Measurements from ENCODE around the gene ATP2A2.

Gene ATP2A2

DNA sequence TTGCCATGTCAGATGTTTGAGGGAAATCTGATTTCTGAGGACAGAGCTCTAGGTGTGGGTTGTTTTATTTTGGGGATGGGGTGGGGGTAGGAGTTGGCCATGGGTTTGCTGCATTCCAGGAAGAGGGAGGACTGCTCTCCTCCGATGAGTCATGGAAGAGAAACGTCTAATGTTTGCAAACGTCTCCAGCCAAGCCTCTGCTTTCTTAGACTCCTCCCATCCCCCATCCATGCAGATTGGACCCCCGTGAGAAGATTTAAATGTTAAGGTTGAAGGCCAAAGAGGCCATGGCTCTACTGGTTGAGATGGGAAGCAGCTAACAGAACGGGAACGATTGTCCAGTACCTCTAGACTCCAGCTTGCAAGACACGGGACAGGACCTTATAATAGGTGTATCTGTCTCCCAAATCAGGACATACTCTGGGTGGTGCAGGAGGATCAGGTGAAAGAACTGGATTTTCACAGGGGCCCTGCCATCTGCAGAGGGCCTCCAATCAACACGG, 11.4 kb upstream of the ATP2A2 start:
- TF ChIP-seq, protein P1, sequence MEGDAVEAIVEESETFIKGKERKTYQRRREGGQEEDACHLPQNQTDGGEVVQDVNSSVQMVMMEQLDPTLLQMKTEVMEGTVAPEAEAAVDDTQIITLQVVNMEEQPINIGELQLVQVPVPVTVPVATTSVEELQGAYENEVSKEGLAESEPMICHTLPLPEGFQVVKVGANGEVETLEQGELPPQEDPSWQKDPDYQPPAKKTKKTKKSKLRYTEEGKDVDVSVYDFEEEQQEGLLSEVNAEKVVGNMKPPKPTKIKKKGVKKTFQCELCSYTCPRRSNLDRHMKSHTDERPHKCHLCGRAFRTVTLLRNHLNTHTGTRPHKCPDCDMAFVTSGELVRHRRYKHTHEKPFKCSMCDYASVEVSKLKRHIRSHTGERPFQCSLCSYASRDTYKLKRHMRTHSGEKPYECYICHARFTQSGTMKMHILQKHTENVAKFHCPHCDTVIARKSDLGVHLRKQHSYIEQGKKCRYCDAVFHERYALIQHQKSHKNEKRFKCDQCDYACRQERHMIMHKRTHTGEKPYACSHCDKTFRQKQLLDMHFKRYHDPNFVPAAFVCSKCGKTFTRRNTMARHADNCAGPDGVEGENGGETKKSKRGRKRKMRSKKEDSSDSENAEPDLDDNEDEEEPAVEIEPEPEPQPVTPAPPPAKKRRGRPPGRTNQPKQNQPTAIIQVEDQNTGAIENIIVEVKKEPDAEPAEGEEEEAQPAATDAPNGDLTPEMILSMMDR (IDR thresholded peaks at IDR 0.05; ENCODE audit: insufficient read depth, low read length, missing control alignments): no peak
- CTCF ChIA-PET: interaction anchor here (1.6 kb wide), 1 partner anchor 170 kb away, joined by 10 read pairs; no protein-coding TSS in a partner anchor
- H3K4me3 ChIP-seq (ENCODE audit: low read depth, low read length): no peak overlapping the region
- POLR2A ChIA-PET: interaction anchor here (1.2 to 3.1 kb wide), 2 partner anchors 11 to 58 kb away, joined by 5 to 20 read pairs; partner anchors contain the start of gene ATP2A2
- peak; percentile 36 for DNase-seq (ENCODE audit: low read depth, low spot score)

- TF ChIP-seq, protein P1 (IDR thresholded peaks at IDR 0.05; ENCODE audit: insufficient read depth, low read length, missing control alignments): no peak
- ChIA-PET CTCF (interaction anchor here (0.7 to 2.1 kb wide), 3 partner anchors 10 to 1447 kb away, joined by 3 to 9 read pairs (median 3); partner anchors contain the start of gene ATP2A2), POLR2A (interaction anchor here (0.8 to 3.1 kb wide), 3 partner anchors 10 to 59 kb away, joined by 5 to 20 read pairs (median 5); partner anchors contain the start of gene ATP2A2)
- H3K4me3 ChIP-seq (ENCODE audit: low read depth, low read length): no peak overlapping the region
- no peak for DNase-seq (ENCODE audit: low read depth, low spot score)
These were observed 10.7 kb upstream of the ATP2A2 start for GRCh38 chr12:110270125-110270962.

DNA sequence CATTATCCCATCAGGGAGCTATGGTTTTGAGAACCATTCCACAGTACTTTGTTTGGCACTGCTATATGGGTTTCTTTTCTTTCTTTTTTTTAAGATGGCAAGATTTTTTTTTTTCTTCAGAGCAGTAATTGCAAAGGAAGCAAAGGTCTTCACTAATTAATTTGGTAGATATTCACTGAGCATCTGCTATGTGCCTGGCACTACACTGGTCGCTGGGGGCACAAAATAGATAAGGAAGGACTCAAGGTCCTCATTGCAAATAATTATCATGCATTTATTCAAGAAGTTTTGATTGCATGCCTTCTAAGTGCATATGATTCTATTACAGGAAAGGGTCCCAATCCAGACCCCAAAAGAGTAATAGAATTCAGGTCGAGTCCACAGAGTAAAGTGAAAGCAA, 10.0 kb upstream of the ATP2A2 start:
- ChIA-PET CTCF (interaction anchor here (0.7 to 2.1 kb wide), 3 partner anchors 9 to 1448 kb away, joined by 3 to 9 read pairs (median 3); partner anchors contain the start of gene ATP2A2), POLR2A (interaction anchor here (1.2 to 3.1 kb wide), 2 partner anchors 9 to 59 kb away, joined by 5 to 20 read pairs; partner anchors contain the start of gene ATP2A2)
- DNase-seq (ENCODE audit: low read depth, low spot score): no peak
- TF ChIP-seq, protein P1 (IDR thresholded peaks at IDR 0.05; ENCODE audit: insufficient read depth, low read length, missing control alignments): no peak
- H3K4me3 ChIP-seq (ENCODE audit: low read depth, low read length): no peak overlapping the region

GRCh38 chr12:110277530-110278254, 3.4 kb upstream of the ATP2A2 start:
- ChIA-PET POLR2A (interaction anchor here (0.8 kb wide), 1 partner anchor 154 kb away, joined by 4 read pairs; the partner anchor contains the start of gene IFT81), CTCF (interaction anchor here (0.9 to 1.3 kb wide), 3 partner anchors 53 to 178 kb away, joined by 3 to 7 read pairs (median 5); no protein-coding TSS in a partner anchor)
- TF ChIP-seq, protein P1 (IDR thresholded peaks at IDR 0.05; ENCODE audit: insufficient read depth, low read length, missing control alignments): no peak
- no peak for DNase-seq (ENCODE audit: low read depth, low spot score)
- H3K4me3 ChIP-seq (ENCODE audit: low read depth, low read length): no peak overlapping the region

GRCh38 chr12:110278255-110278536, 2.9 kb upstream of the ATP2A2 start:
- TF ChIP-seq, protein P1 (IDR thresholded peaks at IDR 0.05; ENCODE audit: insufficient read depth, low read length, missing control alignments): no peak
- DNase-seq (ENCODE audit: low read depth, low spot score): no peak
- ChIA-PET CTCF (interaction anchor here (0.9 to 1.3 kb wide), 3 partner anchors 54 to 178 kb away, joined by 3 to 7 read pairs (median 5); no protein-coding TSS in a partner anchor), POLR2A (interaction anchor here (0.8 kb wide), 1 partner anchor 154 kb away, joined by 4 read pairs; the partner anchor contains the start of gene IFT81)
- H3K4me3 ChIP-seq (ENCODE audit: low read depth, low read length): no peak overlapping the region

Data from AG04449 (cell line).